Inflammatory macrophage (primary cell): ENCODE data around the gene NOP14.
A peak's percentile ranks its signal among the peaks of the same experiment; 100 is the strongest.

Experiments
- DNase-seq, 2 donors: peaks; one replicate each; pipeline ENCODE4 v3.0.0-alpha.2; 2020 to 2022

The NOP14 gene

DNA sequence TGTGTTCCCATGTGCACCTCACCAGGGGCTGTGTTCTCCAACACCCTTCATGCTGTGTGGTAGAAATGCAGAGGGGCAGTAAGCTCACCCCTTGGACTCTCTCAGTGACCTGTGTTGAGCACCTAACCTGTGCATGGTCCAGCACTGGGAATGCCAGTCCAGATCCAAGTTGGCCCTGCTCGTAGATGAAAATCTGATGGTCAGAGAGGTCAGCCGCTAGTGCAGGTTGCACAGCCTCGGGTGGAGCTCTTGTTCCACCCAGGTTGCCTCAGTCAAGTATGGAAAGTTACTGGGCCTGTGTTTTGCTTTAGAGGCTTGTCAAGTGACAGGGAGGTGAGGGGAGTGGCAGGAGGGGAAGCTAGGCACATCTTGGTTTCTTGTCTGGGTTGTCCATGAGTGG lies 51.3 kb downstream of the NOP14 start:
- no peak for DNase-seq

- no peak for DNase-seq
Observed at GRCh38 chr4:2910409-2910808, 52.8 kb downstream of the NOP14 start.

DNA sequence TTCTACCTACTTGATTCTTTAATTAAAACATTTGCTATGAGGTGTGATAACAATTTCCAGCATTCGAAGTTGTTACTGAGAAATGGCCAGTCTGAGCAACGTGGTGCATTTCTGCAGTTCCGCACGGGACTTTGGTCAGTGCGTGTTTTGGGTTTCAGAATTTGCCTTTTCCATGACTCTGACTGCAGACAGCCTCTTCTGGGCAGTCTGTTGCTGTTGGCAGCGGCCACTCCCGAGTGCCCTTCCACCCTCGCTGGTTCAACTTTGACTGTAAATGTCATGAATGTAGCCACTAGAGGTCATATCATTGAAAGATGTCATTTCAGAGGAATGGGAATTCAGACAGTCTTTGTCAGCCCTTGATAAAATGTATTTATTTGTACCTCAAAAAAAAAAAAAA lies 53.6 kb downstream of the NOP14 start:
- DNase-seq: no peak

DNA sequence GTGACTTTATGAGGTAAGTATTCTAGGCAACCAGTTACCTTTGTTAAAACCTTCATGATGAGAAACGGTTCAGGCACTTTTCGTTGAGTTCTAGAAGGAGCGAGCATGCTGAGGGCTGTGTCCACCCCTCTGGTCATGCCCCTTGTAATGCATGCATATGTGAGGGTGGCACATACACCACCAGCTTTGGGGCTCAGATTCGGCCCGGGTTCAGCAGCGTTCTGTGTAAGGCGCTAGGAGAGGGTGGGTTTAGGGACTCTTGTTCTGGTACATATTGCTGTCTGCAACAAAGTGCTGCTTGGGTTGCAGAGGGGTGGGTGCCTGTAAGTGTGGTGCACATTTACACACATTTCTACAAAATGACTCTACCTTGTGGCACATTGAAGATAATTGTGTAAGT lies 54.5 kb downstream of the NOP14 start:
- no peak for DNase-seq

- DNase-seq: no peak
Observed at GRCh38 chr4:2907706-2908293, 55.4 kb downstream of the NOP14 start.

DNA sequence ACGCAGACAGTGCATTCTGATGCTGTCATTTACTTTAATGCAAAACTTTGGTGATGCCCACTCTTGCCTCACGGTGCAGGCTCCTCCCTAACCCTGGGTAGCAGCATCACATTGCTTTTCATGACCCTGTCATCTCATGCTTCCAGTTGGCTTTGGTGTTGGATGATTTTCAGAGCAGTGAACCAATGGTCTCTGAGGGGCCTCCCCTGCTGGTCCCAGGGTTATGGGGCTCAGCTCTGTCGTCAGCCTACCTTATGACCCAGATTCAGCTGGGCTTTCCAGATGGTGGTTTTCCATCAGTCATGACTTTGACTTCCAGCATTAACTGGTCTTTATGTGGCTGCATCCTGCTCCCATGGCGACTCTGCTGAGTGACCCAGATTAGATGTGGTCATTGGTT lies 56.0 kb downstream of the NOP14 start:
- DNase-seq: no peak

DNA sequence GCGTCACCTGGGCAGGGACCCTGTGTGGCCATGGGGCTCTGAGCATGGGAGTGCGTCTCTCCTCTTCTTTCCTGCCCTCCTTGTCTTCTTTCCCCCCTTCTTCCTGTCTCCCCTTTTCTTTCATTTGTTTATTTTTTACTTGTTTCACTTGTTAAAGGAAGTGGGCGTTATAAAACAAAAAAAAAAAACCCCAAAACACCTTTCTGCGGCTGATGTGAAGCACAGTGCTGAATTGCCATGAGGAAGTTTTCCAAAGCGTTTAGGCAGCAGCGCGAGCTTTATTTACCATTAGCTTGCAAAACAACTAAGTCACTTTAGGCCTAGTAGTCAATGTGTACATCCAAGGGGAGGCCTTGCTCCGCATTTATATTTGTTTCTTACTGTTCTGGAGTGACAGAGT lies 57.0 kb downstream of the NOP14 start:
- DNase-seq: no peak

DNA sequence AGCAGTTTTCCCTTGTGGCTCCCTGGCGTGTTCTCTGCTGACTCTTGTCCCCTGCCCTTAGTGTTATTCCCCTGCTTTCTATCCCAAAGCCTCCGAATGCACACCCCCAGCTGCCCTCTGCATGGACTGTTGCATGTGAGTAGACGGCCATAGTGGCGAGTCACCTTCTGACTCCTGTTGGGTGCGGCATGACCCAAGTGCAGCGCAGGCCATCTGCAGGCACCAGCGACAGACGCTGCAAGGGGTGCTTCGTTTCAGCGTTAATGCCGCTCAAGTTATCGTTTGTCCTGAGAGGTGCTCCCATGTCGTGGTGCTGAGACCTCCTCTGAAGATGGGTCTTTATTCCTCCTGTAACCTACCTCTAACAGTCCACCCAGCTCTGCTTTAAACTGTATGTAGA lies 57.7 kb downstream of the NOP14 start:
- no peak for DNase-seq

DNA sequence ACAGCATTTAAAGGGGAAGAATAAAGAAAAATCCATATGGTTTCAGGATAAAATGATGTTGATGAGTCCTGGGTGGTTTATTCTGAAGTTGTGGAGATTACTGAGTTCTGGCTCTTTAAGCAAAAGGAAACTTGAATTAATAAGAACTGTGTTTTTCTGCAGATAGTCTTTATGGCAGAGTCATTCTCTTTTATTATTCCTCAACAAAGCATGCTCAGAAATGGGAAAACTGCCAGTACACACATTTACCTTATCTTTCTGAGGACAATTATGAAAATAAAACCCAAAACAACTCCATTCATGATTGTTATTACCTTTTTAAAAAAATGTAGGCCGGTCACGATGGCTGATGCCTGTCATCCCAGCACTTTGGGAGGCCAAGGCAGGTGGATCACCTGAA lies 61.1 kb downstream of the NOP14 start:
- no peak for DNase-seq

DNA sequence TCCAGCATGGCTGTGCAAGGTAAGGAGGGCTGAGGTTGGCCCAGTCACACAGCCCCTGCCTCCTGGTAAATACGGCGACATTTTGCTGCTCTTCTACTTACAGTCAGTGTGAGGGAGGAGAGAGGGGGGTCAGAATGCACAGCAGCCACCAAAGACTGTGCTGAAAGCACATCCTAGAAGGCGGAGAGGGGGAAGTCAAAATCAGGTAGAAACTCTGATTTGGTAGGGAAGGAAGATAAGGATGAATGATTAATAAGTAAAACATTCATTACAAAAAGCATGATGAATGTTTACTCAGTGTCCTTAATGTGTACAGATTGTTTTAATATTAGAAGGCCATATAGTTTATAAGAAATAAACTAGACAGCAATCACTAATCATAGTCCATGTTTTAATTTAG lies 62.0 kb downstream of the NOP14 start:
- DNase-seq: no peak

DNA sequence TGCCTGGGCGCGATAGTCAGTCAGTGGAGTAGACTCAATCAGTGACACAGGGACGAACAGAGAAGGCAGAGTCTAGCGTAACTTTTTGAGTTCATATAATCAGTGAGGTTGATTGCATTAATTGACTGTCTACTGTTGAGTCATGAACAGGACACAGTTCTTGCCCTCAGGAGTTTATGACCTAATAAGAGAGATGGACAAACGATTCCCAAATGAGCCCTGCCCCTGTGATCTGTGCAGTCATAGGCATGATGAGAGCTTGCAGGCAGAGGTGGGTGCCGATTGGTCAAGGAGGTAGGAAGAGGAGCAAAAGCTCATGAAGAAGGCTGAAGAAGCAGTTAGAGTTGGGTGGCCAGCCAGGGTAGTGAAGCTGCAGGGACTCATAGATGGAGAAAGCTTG lies 62.5 kb downstream of the NOP14 start:
- no peak for DNase-seq

GRCh38 chr4:2898001-2898400 lies 65.2 kb downstream of the NOP14 start:
- no peak for DNase-seq

DNA sequence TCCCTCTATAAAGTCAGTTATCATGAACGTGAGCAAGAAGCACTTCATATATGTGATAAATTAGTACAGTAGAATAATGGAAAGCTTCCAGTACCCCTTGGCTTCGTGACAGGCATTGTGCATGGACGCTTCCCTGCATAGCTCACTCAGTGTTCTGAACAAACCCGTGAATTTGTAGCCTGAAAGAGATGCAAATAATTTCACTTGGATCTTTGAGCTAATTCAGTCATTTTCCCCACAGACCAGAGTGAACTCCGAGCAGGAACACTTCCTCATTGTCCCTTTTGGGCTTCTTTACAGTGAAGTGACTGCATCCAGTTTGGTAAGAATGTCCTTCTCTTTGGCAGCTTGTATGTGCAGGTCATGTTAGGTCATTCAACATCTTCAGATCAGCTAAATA lies 69.4 kb downstream of the NOP14 start:
- peak in 1 of 2 donors; percentile 18 for DNase-seq

- DNase-seq: no peak
Observed at GRCh38 chr4:2891294-2891693, 71.9 kb downstream of the NOP14 start.

DNA sequence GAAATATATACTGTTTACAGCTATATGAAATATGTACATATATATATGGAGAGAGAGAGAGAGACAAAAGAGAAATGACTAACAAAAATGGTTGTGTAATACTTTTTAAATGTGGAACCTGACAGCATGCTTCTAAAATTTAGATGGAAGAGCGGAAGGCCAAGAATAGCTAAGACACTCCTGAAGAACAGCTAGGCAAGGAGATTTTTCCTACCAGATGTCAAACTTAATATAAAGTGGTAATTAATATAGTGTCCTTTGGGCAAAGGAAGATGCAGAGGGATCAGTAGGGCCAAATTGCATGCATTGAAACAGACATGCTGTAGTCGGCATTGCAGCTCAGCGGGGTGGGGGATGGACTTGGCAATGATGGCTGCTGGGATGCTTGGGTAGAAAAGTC lies 74.3 kb downstream of the NOP14 start:
- peak in 1 of 2 donors; percentile 48 for DNase-seq
